Ovary (tissue), 3 donors: ENCODE results near the gene SPTA1.

ENCODE experiments used
- EP300 ChIP-seq: sonication (generic); formaldehyde crosslinking; IDR thresholded peaks from one replicate; pipeline ENCODE4 v1.6.1; 2017; ENCODE audit warnings: antibody characterized with exemption
- POLR2A ChIP-seq: fragments of 450-650 bp; IDR thresholded peaks from one replicate; pipeline ENCODE4 v1.6.1; 2017; ENCODE audit warnings: antibody characterized with exemption, mild to moderate bottlenecking, moderate library complexity
- TF ChIP-seq, protein P1 (sequence below), 3 donors: fragments of 450-650 bp in 2 of 3; fragments of 200-600 bp in 1 of 3; IDR thresholded peaks; one replicate each; pipeline versions ENCODE4 v1.5.1 to v1.8.0; 2016 to 2022; ENCODE audit warnings: antibody characterized with exemption in 3 of 3, mild to moderate bottlenecking in 1 of 3
- donor health status: DM: no; HTN: no; CAD: no.

- TF ChIP-seq POLR2A (no peak), EP300 (no peak)
- TF ChIP-seq, protein P1, sequence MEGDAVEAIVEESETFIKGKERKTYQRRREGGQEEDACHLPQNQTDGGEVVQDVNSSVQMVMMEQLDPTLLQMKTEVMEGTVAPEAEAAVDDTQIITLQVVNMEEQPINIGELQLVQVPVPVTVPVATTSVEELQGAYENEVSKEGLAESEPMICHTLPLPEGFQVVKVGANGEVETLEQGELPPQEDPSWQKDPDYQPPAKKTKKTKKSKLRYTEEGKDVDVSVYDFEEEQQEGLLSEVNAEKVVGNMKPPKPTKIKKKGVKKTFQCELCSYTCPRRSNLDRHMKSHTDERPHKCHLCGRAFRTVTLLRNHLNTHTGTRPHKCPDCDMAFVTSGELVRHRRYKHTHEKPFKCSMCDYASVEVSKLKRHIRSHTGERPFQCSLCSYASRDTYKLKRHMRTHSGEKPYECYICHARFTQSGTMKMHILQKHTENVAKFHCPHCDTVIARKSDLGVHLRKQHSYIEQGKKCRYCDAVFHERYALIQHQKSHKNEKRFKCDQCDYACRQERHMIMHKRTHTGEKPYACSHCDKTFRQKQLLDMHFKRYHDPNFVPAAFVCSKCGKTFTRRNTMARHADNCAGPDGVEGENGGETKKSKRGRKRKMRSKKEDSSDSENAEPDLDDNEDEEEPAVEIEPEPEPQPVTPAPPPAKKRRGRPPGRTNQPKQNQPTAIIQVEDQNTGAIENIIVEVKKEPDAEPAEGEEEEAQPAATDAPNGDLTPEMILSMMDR (IDR thresholded peaks at IDR 0.05), result no peak
These were observed 81.5 kb downstream of the SPTA1 start, which contains the start of gene OR10Z1 for GRCh38 chr1:158604968-158605367.
